Measurements from ENCODE around the gene LDLRAD1.

GRCh38 chr1:54008876-54009275 is 9.1 kb downstream of the LDLRAD1 start:
- no peak for TF ChIP-seq CTCF (IDR thresholded peaks at IDR 0.05)
- no peak for TF ChIP-seq POLR2A (IDR thresholded peaks at IDR 0.05)
